Measurements from ENCODE around the gene KRTAP3-3.

DNA sequence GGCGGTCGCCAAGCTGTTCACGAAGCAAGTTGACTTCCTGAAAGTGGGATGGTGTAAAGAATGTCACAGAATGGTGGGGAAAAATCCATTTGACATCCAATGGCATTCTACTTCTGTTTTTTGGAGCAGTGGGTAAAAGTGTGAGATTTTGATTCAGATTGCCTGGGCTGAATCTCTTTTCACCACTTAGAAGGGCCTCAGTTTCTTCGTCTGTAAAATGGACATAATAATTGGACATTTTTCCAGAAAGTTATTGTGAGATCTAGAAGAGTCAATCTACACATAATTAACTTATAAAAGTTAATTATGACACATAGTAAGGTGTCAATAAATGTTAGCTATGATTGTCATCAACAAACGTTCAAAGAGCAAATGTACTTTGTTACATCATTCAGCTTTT, 12.8 kb downstream of the KRTAP3-3 start:
- TF ChIP-seq, protein P1, sequence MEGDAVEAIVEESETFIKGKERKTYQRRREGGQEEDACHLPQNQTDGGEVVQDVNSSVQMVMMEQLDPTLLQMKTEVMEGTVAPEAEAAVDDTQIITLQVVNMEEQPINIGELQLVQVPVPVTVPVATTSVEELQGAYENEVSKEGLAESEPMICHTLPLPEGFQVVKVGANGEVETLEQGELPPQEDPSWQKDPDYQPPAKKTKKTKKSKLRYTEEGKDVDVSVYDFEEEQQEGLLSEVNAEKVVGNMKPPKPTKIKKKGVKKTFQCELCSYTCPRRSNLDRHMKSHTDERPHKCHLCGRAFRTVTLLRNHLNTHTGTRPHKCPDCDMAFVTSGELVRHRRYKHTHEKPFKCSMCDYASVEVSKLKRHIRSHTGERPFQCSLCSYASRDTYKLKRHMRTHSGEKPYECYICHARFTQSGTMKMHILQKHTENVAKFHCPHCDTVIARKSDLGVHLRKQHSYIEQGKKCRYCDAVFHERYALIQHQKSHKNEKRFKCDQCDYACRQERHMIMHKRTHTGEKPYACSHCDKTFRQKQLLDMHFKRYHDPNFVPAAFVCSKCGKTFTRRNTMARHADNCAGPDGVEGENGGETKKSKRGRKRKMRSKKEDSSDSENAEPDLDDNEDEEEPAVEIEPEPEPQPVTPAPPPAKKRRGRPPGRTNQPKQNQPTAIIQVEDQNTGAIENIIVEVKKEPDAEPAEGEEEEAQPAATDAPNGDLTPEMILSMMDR (IDR thresholded peaks at IDR 0.05), result no peak
- TF ChIP-seq POLR2A (IDR thresholded peaks at IDR 0.05) (no peak), POLR2AphosphoS5 (IDR thresholded peaks at IDR 0.05) (no peak)

Data from prostate gland (tissue), 2 donors.